ENCODE results near the gene CCDC88B.

The CCDC88B gene

GRCh38 chr11:64356498-64357411, 16.8 kb downstream of the CCDC88B start:
- H3K4me1 ChIP-seq (ENCODE audit: control insufficient read depth, insufficient read depth, low read length): peaks cover 36% of the 10 kb centered on the region
- H3K4me3 ChIP-seq (ENCODE audit: insufficient read depth, low read depth, low read length): no peak overlapping the region
- H3K9me3 ChIP-seq (ENCODE audit: control insufficient read depth, low read length): no peaks in the 10 kb centered on the region
- no peaks in the 10 kb centered on the region for H3K27me3 ChIP-seq (ENCODE audit: control insufficient read depth, insufficient read depth, low read length, poor library complexity, severe bottlenecking)
- H3K36me3 ChIP-seq (ENCODE audit: control insufficient read depth, insufficient read depth, low read length): peaks cover 4% of the 10 kb centered on the region
- WGBS, 2 experiments: 78 to 80% methylated on average over 25 of the region's 25 CpGs
- no peak overlapping the region for H3K27ac ChIP-seq (ENCODE audit: insufficient read depth, low read depth, low read length, poor library complexity, severe bottlenecking)

- peaks cover 32% of the 10 kb centered on the region for H3K4me1 ChIP-seq (ENCODE audit: control insufficient read depth, insufficient read depth, low read length)
- H3K36me3 ChIP-seq (ENCODE audit: control insufficient read depth, insufficient read depth, low read length): peaks cover 4% of the 10 kb centered on the region
- H3K4me3 ChIP-seq (ENCODE audit: insufficient read depth, low read depth, low read length): no peak overlapping the region
- H3K27ac ChIP-seq (ENCODE audit: insufficient read depth, low read depth, low read length, poor library complexity, severe bottlenecking): no peak overlapping the region
- WGBS, 2 experiments: 89 to 93% methylated on average over 6 of the region's 6 CpGs
- H3K9me3 ChIP-seq (ENCODE audit: control insufficient read depth, low read length): no peaks in the 10 kb centered on the region
- H3K27me3 ChIP-seq (ENCODE audit: control insufficient read depth, insufficient read depth, low read length, poor library complexity, severe bottlenecking): no peaks in the 10 kb centered on the region
Observed at GRCh38 chr11:64357446-64357845, 17.4 kb downstream of the CCDC88B start.

- peaks cover 32% of the 10 kb centered on the region for H3K4me1 ChIP-seq (ENCODE audit: control insufficient read depth, insufficient read depth, low read length)
- no peak overlapping the region for H3K27ac ChIP-seq (ENCODE audit: insufficient read depth, low read depth, low read length, poor library complexity, severe bottlenecking)
Observed at GRCh38 chr11:64357904-64358535, 18.0 kb downstream of the CCDC88B start.

GRCh38 chr11:64358536-64358906, 18.5 kb downstream of the CCDC88B start:
- peaks cover 4% of the 10 kb centered on the region for H3K36me3 ChIP-seq (ENCODE audit: control insufficient read depth, insufficient read depth, low read length)
- WGBS, 2 experiments: 37 to 40% methylated on average over 7 of the region's 7 CpGs
- H3K27ac ChIP-seq (ENCODE audit: insufficient read depth, low read depth, low read length, poor library complexity, severe bottlenecking): no peak overlapping the region
- peak overlapping the region; percentile 73 for H3K4me3 ChIP-seq (ENCODE audit: insufficient read depth, low read depth, low read length)
- no peaks in the 10 kb centered on the region for H3K9me3 ChIP-seq (ENCODE audit: control insufficient read depth, low read length)
- H3K4me1 ChIP-seq (ENCODE audit: control insufficient read depth, insufficient read depth, low read length): peaks cover 31% of the 10 kb centered on the region
- no peaks in the 10 kb centered on the region for H3K27me3 ChIP-seq (ENCODE audit: control insufficient read depth, insufficient read depth, low read length, poor library complexity, severe bottlenecking)

More at GRCh38 chr11:64357904-64358535, 18.0 kb downstream of the CCDC88B start:
- Histone ChIP-seq H3K4me3 (ENCODE audit: insufficient read depth, low read depth, low read length) (peak overlapping the region; percentile 73), H3K36me3 (ENCODE audit: control insufficient read depth, insufficient read depth, low read length) (peaks cover 4% of the 10 kb centered on the region), H3K9me3 (ENCODE audit: control insufficient read depth, low read length) (no peaks in the 10 kb centered on the region), H3K27me3 (ENCODE audit: control insufficient read depth, insufficient read depth, low read length, poor library complexity, severe bottlenecking) (no peaks in the 10 kb centered on the region)
- 74 to 77% methylated on average over 13 of the region's 13 CpGs for WGBS, 2 experiments

- peak within 1 kb of the TSS; percentile 73 for H3K4me3 ChIP-seq (ENCODE audit: insufficient read depth, low read depth, low read length)
- no peaks in the 10 kb centered on the region for H3K9me3 ChIP-seq (ENCODE audit: control insufficient read depth, low read length)
- H3K27ac ChIP-seq (ENCODE audit: insufficient read depth, low read depth, low read length, poor library complexity, severe bottlenecking): no peak within 1 kb of the TSS
- H3K4me1 ChIP-seq (ENCODE audit: control insufficient read depth, insufficient read depth, low read length): peaks cover 25% of the 10 kb centered on the region
- H3K36me3 ChIP-seq (ENCODE audit: control insufficient read depth, insufficient read depth, low read length): peaks cover 4% of the 10 kb centered on the region
- WGBS, 2 experiments: 1% methylated on average over 70 of the region's 70 CpGs
- no peaks in the 10 kb centered on the region for H3K27me3 ChIP-seq (ENCODE audit: control insufficient read depth, insufficient read depth, low read length, poor library complexity, severe bottlenecking)
Observed at GRCh38 chr11:64358907-64359711, 19.1 kb downstream of the CCDC88B start, which contains the start of gene RPS6KA4. Gene RPS6KA4 (plus strand): TSS chr11:64359162. CDS start chr11:64359236, 74 bp downstream.

GRCh38 chr11:64359712-64360445, 19.9 kb downstream of the CCDC88B start:
- peaks cover 4% of the 10 kb centered on the region for H3K36me3 ChIP-seq (ENCODE audit: control insufficient read depth, insufficient read depth, low read length)
- H3K4me1 ChIP-seq (ENCODE audit: control insufficient read depth, insufficient read depth, low read length): peaks cover 22% of the 10 kb centered on the region
- H3K9me3 ChIP-seq (ENCODE audit: control insufficient read depth, low read length): no peaks in the 10 kb centered on the region
- peak overlapping the region; percentile 73 for H3K4me3 ChIP-seq (ENCODE audit: insufficient read depth, low read depth, low read length)
- no peak overlapping the region for H3K27ac ChIP-seq (ENCODE audit: insufficient read depth, low read depth, low read length, poor library complexity, severe bottlenecking)
- H3K27me3 ChIP-seq (ENCODE audit: control insufficient read depth, insufficient read depth, low read length, poor library complexity, severe bottlenecking): no peaks in the 10 kb centered on the region
- WGBS, 2 experiments: 82% methylated on average over 38 of the region's 38 CpGs

- peaks cover 9% of the 10 kb centered on the region for H3K36me3 ChIP-seq (ENCODE audit: control insufficient read depth, insufficient read depth, low read length)
- no peaks in the 10 kb centered on the region for H3K27me3 ChIP-seq (ENCODE audit: control insufficient read depth, insufficient read depth, low read length, poor library complexity, severe bottlenecking)
- WGBS, 2 experiments: 89 to 90% methylated on average over 13 of the region's 13 CpGs
- H3K4me1 ChIP-seq (ENCODE audit: control insufficient read depth, insufficient read depth, low read length): peaks cover 19% of the 10 kb centered on the region
- H3K9me3 ChIP-seq (ENCODE audit: control insufficient read depth, low read length): no peaks in the 10 kb centered on the region
- no peak overlapping the region for H3K27ac ChIP-seq (ENCODE audit: insufficient read depth, low read depth, low read length, poor library complexity, severe bottlenecking)
- no peak overlapping the region for H3K4me3 ChIP-seq (ENCODE audit: insufficient read depth, low read depth, low read length)
Observed at GRCh38 chr11:64360448-64360921, 20.5 kb downstream of the CCDC88B start.

GRCh38 chr11:64361659-64362058, 21.7 kb downstream of the CCDC88B start:
- Histone ChIP-seq H3K4me1 (ENCODE audit: control insufficient read depth, insufficient read depth, low read length) (peaks cover 18% of the 10 kb centered on the region), H3K36me3 (ENCODE audit: control insufficient read depth, insufficient read depth, low read length) (peaks cover 16% of the 10 kb centered on the region), H3K4me3 (ENCODE audit: insufficient read depth, low read depth, low read length) (no peak overlapping the region), H3K27me3 (ENCODE audit: control insufficient read depth, insufficient read depth, low read length, poor library complexity, severe bottlenecking) (no peaks in the 10 kb centered on the region), H3K9me3 (ENCODE audit: control insufficient read depth, low read length) (no peaks in the 10 kb centered on the region), H3K27ac (ENCODE audit: insufficient read depth, low read depth, low read length, poor library complexity, severe bottlenecking) (no peak overlapping the region)
- 94 to 95% methylated on average over 18 of the region's 18 CpGs for WGBS, 2 experiments

- Histone ChIP-seq H3K9me3 (ENCODE audit: control insufficient read depth, low read length) (no peaks in the 10 kb centered on the region), H3K4me1 (ENCODE audit: control insufficient read depth, insufficient read depth, low read length) (peaks cover 14% of the 10 kb centered on the region), H3K36me3 (ENCODE audit: control insufficient read depth, insufficient read depth, low read length) (peaks cover 16% of the 10 kb centered on the region), H3K27ac (ENCODE audit: insufficient read depth, low read depth, low read length, poor library complexity, severe bottlenecking) (no peak overlapping the region), H3K27me3 (ENCODE audit: control insufficient read depth, insufficient read depth, low read length, poor library complexity, severe bottlenecking) (no peaks in the 10 kb centered on the region), H3K4me3 (ENCODE audit: insufficient read depth, low read depth, low read length) (no peak overlapping the region)
- WGBS, 2 experiments: 91 to 93% methylated on average over 10 of the region's 10 CpGs
Observed at GRCh38 chr11:64362339-64362738, 22.3 kb downstream of the CCDC88B start.
